GM12878 (cell line): ENCODE measurements around the gene DDX51. TPM values are rescaled to one million over a fixed set of nuclear protein-coding genes. Genes with fewer than 3 reads are reported as not detected.

ENCODE experiments used
- ATAC-seq: fragments of 200-7000 bp; cut with Tn5 transposase; 3 replicates; pipeline ENCODE4 v1.9.1; 2020; ENCODE audit warnings: mild to moderate bottlenecking, moderate library complexity
- BruUV-seq: library from RNA; stranded (reverse); fragments of 400-500 nt; replicated peaks from 2 replicates; lab custom pipeline; 2021; lab: Mats Ljungman, UMichigan
- CTCF ChIA-PET: fragments of 300-600 bp; sonication (Branson Sonifier 250); formaldehyde crosslinking; extraction: SDS; loops from one replicate; lab custom pipeline; 2021; ENCODE audit warnings: inconsistent platforms; lab: Yijun Ruan, JAX
- POLR2A ChIA-PET: fragments of 350-600 bp; formaldehyde crosslinking; extraction: SDS; loops from one replicate; lab custom pipeline; 2021; ENCODE audit warnings: inconsistent platforms; lab: Charles Lee
- RAD21 ChIA-PET: fragments of 300-600 bp; sonication (Branson Sonifier 250); formaldehyde crosslinking; loops from one replicate; lab custom pipeline; 2023; ENCODE audit warnings: antibody characterized with exemption; ENCODE audit not compliant: unreplicated experiment; lab: Charles Lee
- SMC1A ChIA-PET: fragments of 300-600 bp; sonication (Branson Sonifier 250); formaldehyde crosslinking; loops from one replicate; lab custom pipeline; 2023; ENCODE audit not compliant: unreplicated experiment, uncharacterized antibody; lab: Charles Lee
- DNase-seq: peaks from one replicate; pipeline ENCODE4 v3.0.0-alpha.2; 2011; ENCODE audit warnings: low read depth, low spot score
- FAIRE-seq: peaks from 3 replicates; lab custom pipeline; 2011; peaks lifted over from hg19 to GRCh38; lab: Jason Lieb, UNC
- H2AFZ ChIP-seq: 2 replicates; pipeline ENCODE4 v1.6.0; 2011; ENCODE audit warnings: low read depth, low read length, control low read depth; ENCODE audit not compliant: control insufficient read depth
- H3K27ac ChIP-seq: 2 replicates; pipeline ENCODE4 v1.5.1; 2011; ENCODE audit warnings: control low read depth; ENCODE audit not compliant: control insufficient read depth, insufficient read depth
- H3K27me3 ChIP-seq, 2 experiments: replicated peaks in 1 of 2; 2 replicates each; pipeline versions ENCODE4 v1.6.0 to v1.6.1; 2011; ENCODE audit warnings: low read length in 1 of 2; ENCODE audit not compliant: control insufficient read depth in 2 of 2, insufficient read depth in 2 of 2
- H3K36me3 ChIP-seq, 2 experiments: 2 replicates each; pipeline ENCODE4 v1.5.1; 2011; ENCODE audit warnings: low read length in 1 of 2; ENCODE audit not compliant: control insufficient read depth in 2 of 2, insufficient read depth in 2 of 2
- H3K4me1 ChIP-seq: 2 replicates; pipeline ENCODE4 v1.6.1; 2011; ENCODE audit warnings: mild to moderate bottlenecking, low read length, moderate library complexity, mixed read lengths; ENCODE audit not compliant: control insufficient read depth, insufficient read depth
- H3K4me2 ChIP-seq: 2 replicates; pipeline ENCODE4 v1.6.0; 2011; ENCODE audit warnings: control low read depth; ENCODE audit not compliant: control insufficient read depth, insufficient read depth
- H3K4me3 ChIP-seq: fragments of 200-600 bp; sonication (generic); 2 replicates; pipeline ENCODE4 v1.5.1; 2016
- H3K79me2 ChIP-seq: 2 replicates; pipeline ENCODE4 v1.6.0; 2011; ENCODE audit warnings: low read length; ENCODE audit not compliant: control insufficient read depth, insufficient read depth
- H3K9ac ChIP-seq: 2 replicates; pipeline ENCODE4 v1.8.0; 2011; ENCODE audit warnings: low read length, control low read depth, mixed read lengths; ENCODE audit not compliant: control insufficient read depth, insufficient read depth
- H3K9me3 ChIP-seq: replicated peaks from 3 replicates; pipeline ENCODE4 v1.5.1; 2011; ENCODE audit warnings: mild to moderate bottlenecking, low read length; ENCODE audit not compliant: control insufficient read depth, insufficient read depth
- H4K20me1 ChIP-seq: 2 replicates; pipeline ENCODE4 v1.6.0; 2011; ENCODE audit not compliant: control insufficient read depth, insufficient read depth
- ATF7 ChIP-seq: fragments of 450-650 bp; IDR thresholded peaks from 2 replicates; pipeline ENCODE4 v1.6.1; 2016; ENCODE audit warnings: low read depth, mild to moderate bottlenecking
- CREB1 ChIP-seq: IDR thresholded peaks from 2 replicates; pipeline ENCODE4 v1.6.1; 2012; ENCODE audit warnings: low read depth, mild to moderate bottlenecking, inconsistent platforms
- MEF2A ChIP-seq: IDR thresholded peaks from 2 replicates; pipeline ENCODE4 v1.6.1; 2011; ENCODE audit warnings: low read depth, mild to moderate bottlenecking, low read length, moderate library complexity; ENCODE audit not compliant: insufficient read depth
- MTA3 ChIP-seq: IDR thresholded peaks from 2 replicates; pipeline ENCODE4 v1.6.1; 2012; ENCODE audit warnings: low read length, inconsistent platforms, borderline replicate concordance
- MYB ChIP-seq: fragments of 150-350 bp; IDR thresholded peaks from 2 replicates; pipeline ENCODE4 v1.6.1; 2014; ENCODE audit warnings: mild to moderate bottlenecking, low read depth, low read length, borderline replicate concordance
- NFYA ChIP-seq: IDR thresholded peaks from 2 replicates; pipeline ENCODE4 v1.6.1; 2011; ENCODE audit warnings: low read depth, mild to moderate bottlenecking, low read length, improper control_type of control experiment, borderline replicate concordance
- NFYB ChIP-seq: IDR thresholded peaks from 2 replicates; pipeline ENCODE4 v1.6.1; 2011; ENCODE audit warnings: low read depth, mild to moderate bottlenecking, low read length, improper control_type of control experiment, moderate library complexity; ENCODE audit not compliant: insufficient read depth
- PAX8 ChIP-seq: fragments of 450-650 bp; IDR thresholded peaks from 2 replicates; pipeline ENCODE4 v1.6.1; 2017; ENCODE audit warnings: mild to moderate bottlenecking, moderate library complexity
- RAD51 ChIP-seq: fragments of 450-650 bp; IDR thresholded peaks from 2 replicates; pipeline ENCODE4 v1.6.1; 2016; ENCODE audit warnings: moderate library complexity, mild to moderate bottlenecking, inconsistent platforms
- SMC3 ChIP-seq: IDR thresholded peaks from 2 replicates; pipeline ENCODE4 v1.6.1; 2011; ENCODE audit warnings: low read length, improper control_type of control experiment, borderline replicate concordance
- ZZZ3 ChIP-seq: IDR thresholded peaks from 2 replicates; pipeline ENCODE4 v1.6.1; 2011; ENCODE audit warnings: low read depth; ENCODE audit not compliant: control insufficient read depth, insufficient read length
- WGBS: methylation state at CpG from one replicate; pipeline ENCODE4 v1.1.6; 2016; ENCODE audit warnings: low lambda C conversion rate; ENCODE audit not compliant: insufficient replicate concordance, insufficient coverage; ENCODE audit errors: missing lambda C conversion rate; 5-methylcytosine and 5-hydroxymethylcytosine counted together
- in situ Hi-C: fragments of 300-500 bp; cut with MboI; formaldehyde crosslinking; loops from 9 replicates; pipeline ENCODE4 v1.14.3; 2018; ENCODE audit warnings: mixed read lengths
- intact Hi-C: fragments of 100-400 bp; cut with micrococcal nuclease; formaldehyde crosslinking; loops from one replicate; pipeline ENCODE4 v1.14.2; 2022; ENCODE audit not compliant: unreplicated experiment
- polyA plus RNA-seq, 11 experiments: library from polyadenylated mRNA; depleted of rRNA in 4 of 11; unstranded in 6 of 11; stranded (reverse) in 5 of 11; fragments of >200 nt; fragmentation: Nextera tagmentation in 4 of 11; fragmentation: Illumina TruSeq in 1 of 11; extraction: Ambion mirVana in 4 of 11; extraction: Trizol in 1 of 11; gene quantifications; 1 replicate in 1 of 11; 2 replicates in 10 of 11; pipeline versions ENCODE4 v1.2.1 to v1.2.3, GENCODE V29; 2011 to 2016; ENCODE audit warnings: inconsistent platforms in 2 of 11, missing spikeins in 2 of 11, low read depth in 1 of 11
- total RNA-seq, 4 experiments: library from RNA; depleted of rRNA in 3 of 4; stranded (reverse); fragments of >200 nt in 3 of 4; fragmentation: Illumina TruSeq in 1 of 4; extraction: Trizol in 1 of 4; gene quantifications; 2 replicates each; pipeline versions ENCODE4 v1.2.1 to v1.2.3, GENCODE V29; 2013 to 2021
- TF ChIP-seq, protein P1 (sequence below): fragments of 450-650 bp; IDR thresholded peaks from 2 replicates; pipeline ENCODE4 v1.6.1; 2016; ENCODE audit warnings: mild to moderate bottlenecking
- TF ChIP-seq, protein P2 (sequence below): fragments of 450-650 bp; IDR thresholded peaks from 2 replicates; pipeline ENCODE4 v1.6.1; 2018; ENCODE audit warnings: mild to moderate bottlenecking, low read depth, moderate library complexity; ENCODE audit not compliant: partially characterized antibody
- TF ChIP-seq, protein P3 (sequence below): fragments of 450-650 bp; IDR thresholded peaks from 2 replicates; pipeline ENCODE4 v1.6.1; 2017; ENCODE audit warnings: mild to moderate bottlenecking, moderate library complexity
- TF ChIP-seq, protein P4 (sequence below): IDR thresholded peaks from 2 replicates; pipeline ENCODE4 v1.6.1; 2011; ENCODE audit warnings: mild to moderate bottlenecking, low read depth, low read length, moderate library complexity; ENCODE audit not compliant: insufficient replicate concordance

Gene DDX51
- total and polyA plus RNA-seq, 10 of the 15 experiments (the other 5 are each of a cell fraction or from before 2014, with no cell fraction given): 0.97 to 29.1 (median 9.8) TPM

- ChIA-PET POLR2A (no interaction called here), CTCF (no interaction called here), RAD21 (no interaction called here)
- no peak overlapping the region for H3K4me2 ChIP-seq
- H3K4me3 ChIP-seq: no peak overlapping the region
- no peak overlapping the region for H2AFZ ChIP-seq
- no peaks in the 10 kb centered on the region for H3K27me3 ChIP-seq
- in situ Hi-C loops: no loop called here
- no peaks in the 10 kb centered on the region for H3K9me3 ChIP-seq
- WGBS: 94% methylated on average over 17 of the region's 41 CpGs
- H4K20me1 ChIP-seq: peaks cover 3% of the 10 kb centered on the region; the same call in 1 of the 2 replicates
- H3K36me3 ChIP-seq: peaks cover 0 to 8% of the 10 kb centered on the region in 2 experiments; a peak in 2 of 4 replicates
- peaks cover 23% of the 10 kb centered on the region for H3K79me2 ChIP-seq
- BruUV-seq: no TSS peak
- no peak overlapping the region for H3K27ac ChIP-seq
- intact Hi-C loops: no loop called here
- no peak overlapping the region for H3K9ac ChIP-seq
- TF ChIP-seq CREB1: no peak
- TF ChIP-seq, protein P1, sequence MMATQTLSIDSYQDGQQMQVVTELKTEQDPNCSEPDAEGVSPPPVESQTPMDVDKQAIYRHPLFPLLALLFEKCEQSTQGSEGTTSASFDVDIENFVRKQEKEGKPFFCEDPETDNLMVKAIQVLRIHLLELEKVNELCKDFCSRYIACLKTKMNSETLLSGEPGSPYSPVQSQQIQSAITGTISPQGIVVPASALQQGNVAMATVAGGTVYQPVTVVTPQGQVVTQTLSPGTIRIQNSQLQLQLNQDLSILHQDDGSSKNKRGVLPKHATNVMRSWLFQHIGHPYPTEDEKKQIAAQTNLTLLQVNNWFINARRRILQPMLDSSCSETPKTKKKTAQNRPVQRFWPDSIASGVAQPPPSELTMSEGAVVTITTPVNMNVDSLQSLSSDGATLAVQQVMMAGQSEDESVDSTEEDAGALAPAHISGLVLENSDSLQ: no peak
- no peak for TF ChIP-seq NFYB
- TF ChIP-seq RAD51: no peak
- TF ChIP-seq ZZZ3: no peak
- no peak for TF ChIP-seq MYB
- no peak for TF ChIP-seq PAX8
- TF ChIP-seq, protein P2, sequence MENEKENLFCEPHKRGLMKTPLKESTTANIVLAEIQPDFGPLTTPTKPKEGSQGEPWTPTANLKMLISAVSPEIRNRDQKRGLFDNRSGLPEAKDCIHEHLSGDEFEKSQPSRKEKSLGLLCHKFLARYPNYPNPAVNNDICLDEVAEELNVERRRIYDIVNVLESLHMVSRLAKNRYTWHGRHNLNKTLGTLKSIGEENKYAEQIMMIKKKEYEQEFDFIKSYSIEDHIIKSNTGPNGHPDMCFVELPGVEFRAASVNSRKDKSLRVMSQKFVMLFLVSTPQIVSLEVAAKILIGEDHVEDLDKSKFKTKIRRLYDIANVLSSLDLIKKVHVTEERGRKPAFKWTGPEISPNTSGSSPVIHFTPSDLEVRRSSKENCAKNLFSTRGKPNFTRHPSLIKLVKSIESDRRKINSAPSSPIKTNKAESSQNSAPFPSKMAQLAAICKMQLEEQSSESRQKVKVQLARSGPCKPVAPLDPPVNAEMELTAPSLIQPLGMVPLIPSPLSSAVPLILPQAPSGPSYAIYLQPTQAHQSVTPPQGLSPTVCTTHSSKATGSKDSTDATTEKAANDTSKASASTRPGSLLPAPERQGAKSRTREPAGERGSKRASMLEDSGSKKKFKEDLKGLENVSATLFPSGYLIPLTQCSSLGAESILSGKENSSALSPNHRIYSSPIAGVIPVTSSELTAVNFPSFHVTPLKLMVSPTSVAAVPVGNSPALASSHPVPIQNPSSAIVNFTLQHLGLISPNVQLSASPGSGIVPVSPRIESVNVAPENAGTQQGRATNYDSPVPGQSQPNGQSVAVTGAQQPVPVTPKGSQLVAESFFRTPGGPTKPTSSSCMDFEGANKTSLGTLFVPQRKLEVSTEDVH: no peak
- TF ChIP-seq, protein P3, sequence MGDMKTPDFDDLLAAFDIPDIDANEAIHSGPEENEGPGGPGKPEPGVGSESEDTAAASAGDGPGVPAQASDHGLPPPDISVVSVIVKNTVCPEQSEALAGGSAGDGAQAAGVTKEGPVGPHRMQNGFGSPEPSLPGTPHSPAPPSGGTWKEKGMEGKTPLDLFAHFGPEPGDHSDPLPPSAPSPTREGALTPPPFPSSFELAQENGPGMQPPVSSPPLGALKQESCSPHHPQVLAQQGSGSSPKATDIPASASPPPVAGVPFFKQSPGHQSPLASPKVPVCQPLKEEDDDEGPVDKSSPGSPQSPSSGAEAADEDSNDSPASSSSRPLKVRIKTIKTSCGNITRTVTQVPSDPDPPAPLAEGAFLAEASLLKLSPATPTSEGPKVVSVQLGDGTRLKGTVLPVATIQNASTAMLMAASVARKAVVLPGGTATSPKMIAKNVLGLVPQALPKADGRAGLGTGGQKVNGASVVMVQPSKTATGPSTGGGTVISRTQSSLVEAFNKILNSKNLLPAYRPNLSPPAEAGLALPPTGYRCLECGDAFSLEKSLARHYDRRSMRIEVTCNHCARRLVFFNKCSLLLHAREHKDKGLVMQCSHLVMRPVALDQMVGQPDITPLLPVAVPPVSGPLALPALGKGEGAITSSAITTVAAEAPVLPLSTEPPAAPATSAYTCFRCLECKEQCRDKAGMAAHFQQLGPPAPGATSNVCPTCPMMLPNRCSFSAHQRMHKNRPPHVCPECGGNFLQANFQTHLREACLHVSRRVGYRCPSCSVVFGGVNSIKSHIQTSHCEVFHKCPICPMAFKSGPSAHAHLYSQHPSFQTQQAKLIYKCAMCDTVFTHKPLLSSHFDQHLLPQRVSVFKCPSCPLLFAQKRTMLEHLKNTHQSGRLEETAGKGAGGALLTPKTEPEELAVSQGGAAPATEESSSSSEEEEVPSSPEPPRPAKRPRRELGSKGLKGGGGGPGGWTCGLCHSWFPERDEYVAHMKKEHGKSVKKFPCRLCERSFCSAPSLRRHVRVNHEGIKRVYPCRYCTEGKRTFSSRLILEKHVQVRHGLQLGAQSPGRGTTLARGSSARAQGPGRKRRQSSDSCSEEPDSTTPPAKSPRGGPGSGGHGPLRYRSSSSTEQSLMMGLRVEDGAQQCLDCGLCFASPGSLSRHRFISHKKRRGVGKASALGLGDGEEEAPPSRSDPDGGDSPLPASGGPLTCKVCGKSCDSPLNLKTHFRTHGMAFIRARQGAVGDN: no peak
- TF ChIP-seq MEF2A: no peak
- TF ChIP-seq ATF7: no peak
- TF ChIP-seq NFYA: no peak
- no peak for TF ChIP-seq SMC3
- no peak for TF ChIP-seq MTA3
- TF ChIP-seq, protein P4, sequence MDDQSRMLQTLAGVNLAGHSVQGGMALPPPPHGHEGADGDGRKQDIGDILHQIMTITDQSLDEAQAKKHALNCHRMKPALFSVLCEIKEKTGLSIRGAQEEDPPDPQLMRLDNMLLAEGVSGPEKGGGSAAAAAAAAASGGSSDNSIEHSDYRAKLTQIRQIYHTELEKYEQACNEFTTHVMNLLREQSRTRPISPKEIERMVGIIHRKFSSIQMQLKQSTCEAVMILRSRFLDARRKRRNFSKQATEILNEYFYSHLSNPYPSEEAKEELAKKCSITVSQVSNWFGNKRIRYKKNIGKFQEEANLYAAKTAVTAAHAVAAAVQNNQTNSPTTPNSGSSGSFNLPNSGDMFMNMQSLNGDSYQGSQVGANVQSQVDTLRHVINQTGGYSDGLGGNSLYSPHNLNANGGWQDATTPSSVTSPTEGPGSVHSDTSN: no peak
- TF ChIP-seq, all 136 proteins: peak for 0
- ATAC-seq (no peak), FAIRE-seq (no peak), DNase-seq (no peak)
- SMC1A ChIA-PET: no interaction called here
- peaks cover 5% of the 10 kb centered on the region; the same call in 1 of the 2 replicates for H3K4me1 ChIP-seq
Observed at GRCh38 chr12:132148368-132149045, 4.4 kb upstream of the DDX51 start.
